WTC11 (cell line): ENCODE data around the gene EPN3. TPM values are rescaled to one million over a fixed set of nuclear protein-coding genes. Genes with fewer than 3 reads are reported as not detected.

ENCODE experiments used
- ATAC-seq: fragments of 200-7000 bp; cut with Tn5 transposase; 2 replicates; pipeline ENCODE4 v1.10.0; 2021; ENCODE audit warnings: mild to moderate bottlenecking, moderate library complexity
- CTCF ChIA-PET: fragments of 300-600 bp; sonication (Branson Sonifier 250); formaldehyde crosslinking; loops from one replicate; lab custom pipeline; 2021; ENCODE audit warnings: antibody characterized with exemption; lab: Charles Lee
- POLR2A ChIA-PET: fragments of 350-600 bp; sonication (Branson Sonifier 250); formaldehyde crosslinking; loops from one replicate; lab custom pipeline; 2021; ENCODE audit warnings: antibody characterized with exemption; lab: Charles Lee
- DNase-seq: peaks from one replicate; pipeline ENCODE4 v3.0.0; 2021; ENCODE audit warnings: low spot score
- H3K27ac Mint-ChIP-seq: 2 replicates; pipeline ENCODE4 v1.8.0; 2021; ENCODE audit warnings: mixed read lengths
- H3K27me3 Mint-ChIP-seq: 2 replicates; pipeline ENCODE4 v1.8.0; 2021; ENCODE audit warnings: low read depth, mild to moderate bottlenecking, moderate library complexity, mixed read lengths
- H3K36me3 Mint-ChIP-seq: 2 replicates; pipeline ENCODE4 v1.8.0; 2021; ENCODE audit warnings: mixed read lengths
- H3K4me1 Mint-ChIP-seq: 2 replicates; pipeline ENCODE4 v1.8.0; 2022; ENCODE audit warnings: mixed read lengths
- H3K4me3 Mint-ChIP-seq: 2 replicates; pipeline ENCODE4 v1.8.0; 2021; ENCODE audit warnings: mild to moderate bottlenecking, moderate library complexity, mixed read lengths
- H3K9me3 Mint-ChIP-seq: 2 replicates; pipeline ENCODE4 v1.8.0; 2021; ENCODE audit warnings: mixed read lengths
- ATF1 ChIP-seq: sonication (generic); formaldehyde crosslinking; IDR thresholded peaks from 2 replicates; pipeline ENCODE4 v1.8.1; 2023; ENCODE audit warnings: mild to moderate bottlenecking, moderate library complexity, missing genetic modification reagents
- CREM ChIP-seq: sonication (generic); formaldehyde crosslinking; IDR thresholded peaks from 2 replicates; pipeline ENCODE4 v1.8.1; 2022; ENCODE audit warnings: mild to moderate bottlenecking, missing genetic modification reagents, moderate library complexity
- E2F5 ChIP-seq: sonication (generic); formaldehyde crosslinking; IDR thresholded peaks from 2 replicates; pipeline ENCODE4 v1.8.1; 2022; ENCODE audit warnings: mild to moderate bottlenecking, moderate library complexity, missing genetic modification reagents
- ELF4 ChIP-seq: sonication (generic); formaldehyde crosslinking; IDR thresholded peaks from 2 replicates; pipeline ENCODE4 v1.8.1; 2022; ENCODE audit warnings: low read depth, mild to moderate bottlenecking, moderate library complexity, missing genetic modification reagents
- ESRRA ChIP-seq: sonication (generic); formaldehyde crosslinking; IDR thresholded peaks from 2 replicates; pipeline ENCODE4 v1.8.1; 2022; ENCODE audit warnings: mild to moderate bottlenecking, missing genetic modification reagents, borderline replicate concordance
- FOXK1 ChIP-seq: sonication (generic); formaldehyde crosslinking; IDR thresholded peaks from 2 replicates; pipeline ENCODE4 v1.8.0; 2022; ENCODE audit warnings: mild to moderate bottlenecking, moderate library complexity, missing genetic modification reagents
- FOXP4 ChIP-seq: sonication (generic); formaldehyde crosslinking; IDR thresholded peaks from 2 replicates; pipeline ENCODE4 v1.8.0; 2022; ENCODE audit warnings: mild to moderate bottlenecking, missing genetic modification reagents
- MAX ChIP-seq: sonication (generic); formaldehyde crosslinking; IDR thresholded peaks from 2 replicates; pipeline ENCODE4 v1.8.0; 2022; ENCODE audit warnings: mild to moderate bottlenecking, missing genetic modification reagents
- MXD4 ChIP-seq: fragments of 250-450 bp; sonication (Bioruptor Pico); IDR thresholded peaks from 2 replicates; pipeline ENCODE4 v1.8.0; 2021; ENCODE audit warnings: mild to moderate bottlenecking, moderate library complexity, borderline replicate concordance
- NFATC4 ChIP-seq: fragments of 250-450 bp; sonication (Bioruptor Pico); IDR thresholded peaks from 2 replicates; pipeline ENCODE4 v1.9.0; 2021; ENCODE audit warnings: mild to moderate bottlenecking
- NR2C2 ChIP-seq: sonication (generic); formaldehyde crosslinking; IDR thresholded peaks from 2 replicates; pipeline ENCODE4 v1.8.0; 2022; ENCODE audit warnings: mild to moderate bottlenecking, missing genetic modification reagents
- NR3C1 ChIP-seq: sonication (generic); formaldehyde crosslinking; conservative IDR thresholded peaks from 2 replicates; pipeline ENCODE4 v1.8.1; 2023; ENCODE audit warnings: low read depth, mild to moderate bottlenecking, missing genetic modification reagents
- RORB ChIP-seq: fragments of 250-450 bp; sonication (Bioruptor Pico); IDR thresholded peaks from 2 replicates; pipeline ENCODE4 v1.9.0; 2021; ENCODE audit warnings: mild to moderate bottlenecking
- SMAD3 ChIP-seq: sonication (generic); formaldehyde crosslinking; IDR thresholded peaks from 2 replicates; pipeline ENCODE4 v1.8.0; 2022; ENCODE audit warnings: missing genetic modification reagents, mild to moderate bottlenecking, borderline replicate concordance
- TEAD4 ChIP-seq: sonication (generic); formaldehyde crosslinking; IDR thresholded peaks from 2 replicates; pipeline ENCODE4 v1.8.0; 2022; ENCODE audit warnings: mild to moderate bottlenecking, missing genetic modification reagents
- USF1 ChIP-seq: sonication (generic); formaldehyde crosslinking; IDR thresholded peaks from 2 replicates; pipeline ENCODE4 v1.8.0; 2022; ENCODE audit warnings: mild to moderate bottlenecking, missing genetic modification reagents
- USF2 ChIP-seq: sonication (generic); formaldehyde crosslinking; IDR thresholded peaks from 2 replicates; pipeline ENCODE4 v1.8.1; 2023; ENCODE audit warnings: mild to moderate bottlenecking, missing genetic modification reagents, moderate library complexity
- ZMAT4 ChIP-seq: fragments of 250-450 bp; sonication (Bioruptor Pico); IDR thresholded peaks from 2 replicates; pipeline ENCODE4 v1.9.0; 2021; ENCODE audit warnings: mild to moderate bottlenecking
- ZNF263 ChIP-seq: sonication (generic); formaldehyde crosslinking; IDR thresholded peaks from 2 replicates; pipeline ENCODE4 v1.8.1; 2022; ENCODE audit warnings: low read depth, mild to moderate bottlenecking, moderate library complexity, missing genetic modification reagents
- ZNF317 ChIP-seq: sonication (generic); formaldehyde crosslinking; IDR thresholded peaks from 2 replicates; pipeline ENCODE4 v1.8.1; 2023; ENCODE audit warnings: low read depth, mild to moderate bottlenecking, moderate library complexity, missing genetic modification reagents, borderline replicate concordance
- ZSCAN18 ChIP-seq: fragments of 250-450 bp; sonication (Bioruptor Pico); IDR thresholded peaks from 2 replicates; pipeline ENCODE4 v2.1.2; 2022; ENCODE audit warnings: mild to moderate bottlenecking, moderate library complexity
- total RNA-seq: library from RNA; stranded (reverse); gene quantifications from 3 replicates; pipeline ENCODE4 v1.2.3, GENCODE V29; 2021

The EPN3 gene
- total RNA-seq, 1 experiment from 2014 or later, result 8.8 TPM

- ChIA-PET CTCF (interaction anchor here (3.5 to 7.2 kb wide), 3 partner anchors 7 to 70 kb away, joined by 11 to 135 read pairs (median 121); no protein-coding TSS in a partner anchor), POLR2A (no interaction called here)
- Mint-ChIP-seq H3K27me3 (peaks cover 57% of the 10 kb centered on the region), H3K4me3 (peak overlapping the region; percentile 87), H3K9me3 (no peaks in the 10 kb centered on the region), H3K4me1 (peaks cover 23% of the 10 kb centered on the region), H3K27ac (no peak overlapping the region), H3K36me3 (no peaks in the 10 kb centered on the region)
- DNase-seq, result no peak
- no peak for ATAC-seq
- TF ChIP-seq RORB (CRISPR knock-in tag) (no peak), SMAD3 (no peak), TEAD4 (CRISPR knock-in tag) (no peak), NR2C2 (CRISPR knock-in tag) (no peak), ELF4 (CRISPR knock-in tag) (no peak), USF2 (CRISPR knock-in tag) (no peak), FOXK1 (CRISPR knock-in tag) (no peak), CREM (CRISPR knock-in tag) (no peak), MXD4 (CRISPR knock-in tag) (no peak)
Observed at GRCh38 chr17:50558581-50558940, 26.0 kb downstream of the EPN3 start.

GRCh38 chr17:50558941-50559614 lies 26.5 kb downstream of the EPN3 start:
- Mint-ChIP-seq H3K4me3 (peak overlapping the region; percentile 87), H3K27me3 (peaks cover 62% of the 10 kb centered on the region), H3K36me3 (no peaks in the 10 kb centered on the region), H3K27ac (no peak overlapping the region), H3K9me3 (no peaks in the 10 kb centered on the region), H3K4me1 (peaks cover 27% of the 10 kb centered on the region)
- ATAC-seq (peak; percentile 2), DNase-seq (peak; percentile 79)
- ChIA-PET POLR2A (interaction anchor here (0.8 to 1.6 kb wide), 6 partner anchors 12 to 308 kb away, joined by 3 to 7 read pairs (median 4); partner anchors contain the start of genes SPATA20 and TOB1), CTCF (interaction anchor here (1.0 to 7.2 kb wide), 11 partner anchors 8 to 197 kb away, joined by 3 to 135 read pairs (median 5); partner anchors contain the start of genes CHAD and EPN3)
- TF ChIP-seq ESRRA (CRISPR knock-in tag) (peak; percentile 27; the same call in 1 of the 2 replicates), ATF1 (CRISPR knock-in tag) (no peak), E2F5 (CRISPR knock-in tag) (peak; percentile 51; the same call in 1 of the 2 replicates)

- DNase-seq, result peak; percentile 94
- ChIA-PET POLR2A (interaction anchor here (0.8 to 2.5 kb wide), 14 partner anchors 9 to 307 kb away, joined by 3 to 16 read pairs (median 4); partner anchors contain the start of genes LUC7L3, SPATA20 and TOB1), CTCF (interaction anchor here (0.7 to 7.2 kb wide), 21 partner anchors 8 to 282 kb away, joined by 3 to 135 read pairs (median 5); partner anchors contain the start of genes CHAD, EPN3 and LRRC59)
- Mint-ChIP-seq H3K4me3 (peak overlapping the region; percentile 87), H3K9me3 (no peaks in the 10 kb centered on the region), H3K4me1 (peaks cover 33% of the 10 kb centered on the region), H3K27me3 (peaks cover 69% of the 10 kb centered on the region), H3K36me3 (no peaks in the 10 kb centered on the region), H3K27ac (peak overlapping the region; percentile 45; the same call in 1 of the 2 replicates)
- peak; percentile 74 for ATAC-seq
- TF ChIP-seq USF1 (CRISPR knock-in tag), result no peak
- no peak for TF ChIP-seq ZSCAN18 (CRISPR knock-in tag)
- TF ChIP-seq ZNF263, result no peak
- TF ChIP-seq FOXP4, result 0 out of 2 replicates have a peak, but pooled peaks have one; percentile 60
- TF ChIP-seq NR3C1 (CRISPR knock-in tag), result no peak
- peak; percentile 80; the same call in 1 of the 2 replicates for TF ChIP-seq MAX (CRISPR knock-in tag)
- TF ChIP-seq ZNF317 (CRISPR knock-in tag), result no peak
- no peak for TF ChIP-seq ZMAT4 (CRISPR knock-in tag)
- no peak for TF ChIP-seq NFATC4 (CRISPR knock-in tag)
Observed at GRCh38 chr17:50559674-50560184, 27.2 kb downstream of the EPN3 start.
